Superior temporal gyrus (tissue), 1 donor: ENCODE measurements around the gene RAB17.

Experiments
- DNase-seq: peaks from one replicate; pipeline ENCODE4 v3.0.0-alpha.2; 2016; ENCODE audit errors: extremely low spot score

The RAB17 gene

GRCh38 chr2:237564526-237565131 is 25.9 kb downstream of the RAB17 start:
- no peak for DNase-seq

- no peak for DNase-seq
These were observed 26.7 kb downstream of the RAB17 start for GRCh38 chr2:237563816-237564215.

- DNase-seq = no peak
These were observed 29.3 kb downstream of the RAB17 start for GRCh38 chr2:237561221-237561620.

GRCh38 chr2:237558961-237559641 is 31.4 kb downstream of the RAB17 start:
- DNase-seq = no peak

- no peak for DNase-seq
These were observed 32.9 kb downstream of the RAB17 start for GRCh38 chr2:237557633-237558015.

- DNase-seq = no peak
These were observed 33.5 kb downstream of the RAB17 start for GRCh38 chr2:237556773-237557632.

GRCh38 chr2:237555560-237555959 is 35.0 kb downstream of the RAB17 start:
- DNase-seq = no peak

- no peak for DNase-seq
These were observed 36.6 kb downstream of the RAB17 start for GRCh38 chr2:237553948-237554347.

- no peak for DNase-seq
These were observed 37.6 kb downstream of the RAB17 start for GRCh38 chr2:237552908-237553307.

- DNase-seq = no peak
These were observed 39.4 kb downstream of the RAB17 start for GRCh38 chr2:237551071-237551574.

GRCh38 chr2:237549643-237550415 is 40.7 kb downstream of the RAB17 start:
- DNase-seq = no peak

GRCh38 chr2:237549216-237549615 is 41.3 kb downstream of the RAB17 start:
- DNase-seq = no peak

GRCh38 chr2:237547841-237548416 is 42.6 kb downstream of the RAB17 start:
- no peak for DNase-seq

- no peak for DNase-seq
These were observed 43.6 kb downstream of the RAB17 start for GRCh38 chr2:237546876-237547395.

GRCh38 chr2:237546040-237546875 is 44.3 kb downstream of the RAB17 start:
- no peak for DNase-seq

GRCh38 chr2:237542001-237542704 is 48.4 kb downstream of the RAB17 start:
- DNase-seq = no peak

- no peak for DNase-seq
These were observed 49.3 kb downstream of the RAB17 start for GRCh38 chr2:237541243-237541642.

GRCh38 chr2:237540823-237541222 is 49.7 kb downstream of the RAB17 start:
- no peak for DNase-seq

- no peak for DNase-seq
These were observed 50.2 kb downstream of the RAB17 start for GRCh38 chr2:237540223-237540775.
